Islet of Langerhans (tissue), 1 donor: ENCODE results near the gene PIK3CB.
"Not testable (repeated sequence)": the region's sequence is repeated elsewhere in the genome, so short reads cannot be mapped to it uniquely, and the experiment has no call there.

Source experiments
- FAIRE-seq: peaks from one replicate; lab custom pipeline; 2011; peaks lifted over from hg19 to GRCh38; lab: Jason Lieb, UNC

Gene PIK3CB

GRCh38 chr3:138803006-138803653 lies 31.6 kb downstream of the PIK3CB start:
- FAIRE-seq, result no peak

GRCh38 chr3:138802223-138802622 lies 32.5 kb downstream of the PIK3CB start:
- FAIRE-seq, result not testable (repeated sequence)

GRCh38 chr3:138801792-138802191 lies 32.9 kb downstream of the PIK3CB start:
- FAIRE-seq, result no peak

DNA sequence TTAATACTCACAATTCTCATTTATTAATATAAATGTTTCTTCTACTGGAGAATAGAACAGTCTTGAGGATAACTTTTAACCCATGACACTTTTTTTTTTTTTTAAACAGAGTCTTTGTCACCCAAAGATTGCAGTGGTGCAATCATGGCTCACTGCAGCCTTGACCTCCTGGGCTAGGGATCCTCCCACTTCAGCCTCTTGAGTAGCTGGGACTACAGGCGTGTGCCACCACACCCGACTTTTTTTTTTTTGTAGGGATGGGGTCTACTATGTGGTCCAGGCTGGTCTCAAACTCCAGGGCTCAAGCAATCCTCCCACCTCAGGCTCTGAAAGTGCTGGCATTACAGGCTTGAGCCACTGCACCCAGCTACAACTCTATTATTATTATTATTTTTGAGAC lies 34.5 kb downstream of the PIK3CB start:
- FAIRE-seq, result no peak

GRCh38 chr3:138799822-138800221 lies 34.9 kb downstream of the PIK3CB start:
- FAIRE-seq, result no peak

DNA sequence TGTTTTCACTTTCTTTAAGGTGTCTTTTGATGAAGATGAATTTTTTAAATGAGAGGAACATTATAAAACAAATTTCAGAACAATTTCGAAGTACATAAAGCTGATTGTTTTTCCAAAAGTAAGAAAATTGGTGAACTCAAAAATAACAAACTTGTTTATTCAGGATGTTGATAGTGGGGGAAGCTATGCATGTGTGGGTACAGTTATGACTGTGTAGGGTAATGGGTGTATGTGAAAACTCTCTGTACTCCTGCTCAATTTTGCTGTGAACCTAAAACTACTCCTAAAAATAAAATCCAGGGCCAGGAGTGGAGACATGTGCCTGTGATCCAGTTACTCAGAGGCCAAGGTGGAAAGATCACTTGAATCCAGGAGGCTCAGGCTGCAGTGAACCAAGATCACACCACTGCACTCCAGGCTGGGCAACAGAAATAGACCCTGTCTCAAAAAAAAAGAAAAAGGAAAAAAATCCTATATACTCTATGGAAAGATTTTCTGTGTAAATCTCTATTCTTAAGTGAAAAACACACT lies 37.2 kb downstream of the PIK3CB start:
- no peak for FAIRE-seq

DNA sequence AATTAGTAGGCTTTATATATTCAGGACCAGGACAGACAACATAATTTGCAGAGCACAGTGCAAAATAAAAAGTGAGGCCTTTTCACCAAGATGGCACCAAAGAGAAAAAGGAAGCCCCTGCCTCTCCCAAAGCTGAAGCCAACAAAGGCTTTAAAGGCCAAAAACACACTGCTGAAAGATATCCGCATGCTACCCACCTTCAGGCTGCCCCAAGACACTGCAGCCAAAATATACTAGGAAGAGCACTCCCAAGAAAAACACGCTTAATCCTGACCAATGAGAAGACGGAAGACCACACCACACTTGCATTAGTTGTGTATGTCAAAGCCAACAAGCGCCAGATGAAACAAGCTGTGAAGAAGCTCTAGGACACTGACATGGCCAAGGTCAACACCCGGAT lies 38.0 kb downstream of the PIK3CB start:
- FAIRE-seq, result no peak

DNA sequence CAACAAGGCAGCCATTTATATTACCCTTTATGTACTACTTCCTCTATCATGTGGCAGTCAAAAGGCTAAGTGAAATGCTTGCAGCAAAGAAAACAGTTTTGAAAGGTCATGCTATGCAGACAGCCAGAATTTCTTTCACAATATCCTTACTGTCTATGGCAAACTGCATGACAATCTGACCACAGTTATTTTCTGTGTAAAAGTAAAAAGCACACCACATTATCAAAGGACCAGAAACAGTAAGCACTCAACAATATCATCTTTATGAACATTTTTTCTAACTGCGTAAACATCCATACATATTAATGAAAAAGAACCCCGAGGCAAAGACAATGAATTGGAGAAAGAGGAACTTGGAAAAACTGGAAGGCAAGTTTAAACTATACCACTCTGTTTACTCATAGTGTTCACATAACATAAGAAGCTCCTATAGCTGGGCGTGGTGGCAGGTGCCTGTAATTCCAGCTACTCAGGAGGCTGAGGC lies 47.9 kb downstream of the PIK3CB start:
- no peak for FAIRE-seq

DNA sequence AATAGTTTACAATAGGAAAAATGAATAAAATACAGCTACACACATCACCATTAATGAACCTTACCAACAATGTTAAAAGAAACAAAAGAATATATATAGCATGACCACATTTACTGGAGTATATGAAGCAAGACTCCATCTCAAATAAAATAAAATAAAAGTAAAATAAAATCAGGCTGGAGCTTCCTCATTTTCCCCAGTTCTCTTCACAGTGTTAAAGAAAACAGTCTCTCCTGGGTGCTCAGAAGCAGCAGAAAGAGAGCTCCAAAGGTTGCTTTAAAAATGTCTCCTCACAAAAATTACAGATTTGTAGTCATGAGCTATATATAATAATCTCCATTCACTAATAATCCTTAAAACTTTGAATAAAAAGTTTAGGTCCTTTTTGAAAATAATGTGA lies 48.8 kb downstream of the PIK3CB start:
- no peak for FAIRE-seq

- FAIRE-seq, result not testable (repeated sequence)
Measured at GRCh38 chr3:138785362-138785857, 49.3 kb downstream of the PIK3CB start.

- no peak for FAIRE-seq
Measured at GRCh38 chr3:138782755-138783154, 52.0 kb downstream of the PIK3CB start.

- no peak for FAIRE-seq
Measured at GRCh38 chr3:138781012-138781470, 53.7 kb downstream of the PIK3CB start.

DNA sequence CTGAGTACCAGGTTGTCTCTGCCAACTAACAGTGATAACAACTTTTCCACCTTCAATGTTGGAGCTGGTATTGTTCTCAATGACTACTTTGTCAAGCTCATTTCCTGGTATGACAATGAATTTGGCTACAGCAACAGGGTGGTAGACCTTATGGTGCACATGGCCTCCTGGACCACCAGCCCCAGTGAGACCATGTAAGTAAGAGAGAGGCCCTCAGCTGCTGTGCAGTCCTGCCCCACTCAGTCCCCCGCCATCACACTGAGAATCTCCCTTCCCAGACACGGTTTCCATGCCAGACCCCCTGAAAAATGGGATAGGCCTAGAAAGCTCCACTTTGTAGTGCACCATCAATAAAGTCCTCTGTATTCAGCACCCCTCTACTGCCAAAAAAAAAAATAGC lies 56.1 kb downstream of the PIK3CB start:
- no peak for FAIRE-seq

- no peak for FAIRE-seq
Measured at GRCh38 chr3:138776961-138777360, 57.8 kb downstream of the PIK3CB start.

GRCh38 chr3:138775254-138775595 lies 59.5 kb downstream of the PIK3CB start:
- no peak for FAIRE-seq

DNA sequence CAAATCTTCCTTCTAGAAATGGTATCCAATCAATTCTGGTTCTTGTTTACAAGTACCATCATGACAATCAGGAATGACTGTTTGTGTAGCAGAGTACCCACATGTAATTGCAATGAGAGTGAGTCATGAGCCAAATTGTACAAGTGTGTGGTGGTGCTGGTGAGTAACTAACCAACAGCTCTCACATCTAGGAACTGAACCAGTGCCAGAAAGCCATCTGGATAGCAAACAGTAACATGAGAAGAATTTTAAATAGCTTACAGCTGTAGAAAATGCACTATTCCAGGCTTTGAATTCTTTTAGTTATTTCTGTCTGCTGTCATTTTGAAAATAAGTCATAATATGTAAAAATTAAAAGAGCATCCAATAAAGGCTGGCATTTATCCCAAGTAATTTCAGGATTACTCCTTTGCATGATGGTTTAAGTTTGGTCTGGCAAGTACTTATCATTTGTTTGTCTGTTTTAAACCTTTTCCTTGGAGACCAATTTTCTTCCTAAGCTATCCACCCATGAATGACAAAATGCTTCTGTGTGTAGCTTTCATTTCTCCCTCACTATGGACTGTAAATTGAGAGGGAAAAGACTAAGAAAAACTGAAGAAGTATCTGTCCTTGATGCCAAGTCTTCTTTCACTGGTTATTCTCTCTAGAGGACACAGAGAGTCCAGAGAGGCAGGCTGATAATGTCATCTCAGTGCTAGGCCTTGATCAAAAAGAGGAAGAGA lies 60.0 kb downstream of the PIK3CB start:
- peak; percentile 99 for FAIRE-seq

- FAIRE-seq, result no peak
Measured at GRCh38 chr3:138771585-138771984, 63.1 kb downstream of the PIK3CB start.

DNA sequence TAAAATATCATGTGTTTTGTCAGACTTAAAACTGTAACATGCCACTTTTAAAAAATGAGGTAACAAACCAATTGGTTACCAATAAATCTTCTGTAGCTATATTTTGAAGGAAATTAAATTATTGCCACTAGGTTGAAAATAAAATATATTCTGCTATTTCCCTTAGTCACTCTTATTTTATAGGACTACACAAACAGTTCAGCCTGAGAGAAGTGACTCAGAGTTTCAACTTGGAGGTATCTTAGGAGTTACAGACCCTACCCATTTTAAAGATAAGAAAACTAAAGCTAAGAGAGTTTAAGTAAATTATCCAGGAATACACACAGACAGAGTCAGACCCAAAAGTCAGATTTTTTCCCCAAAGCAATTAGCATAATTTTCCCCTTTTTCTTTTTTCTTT lies 65.1 kb downstream of the PIK3CB start:
- no peak for FAIRE-seq

GRCh38 chr3:138768946-138769345 lies 65.8 kb downstream of the PIK3CB start:
- no peak for FAIRE-seq

DNA sequence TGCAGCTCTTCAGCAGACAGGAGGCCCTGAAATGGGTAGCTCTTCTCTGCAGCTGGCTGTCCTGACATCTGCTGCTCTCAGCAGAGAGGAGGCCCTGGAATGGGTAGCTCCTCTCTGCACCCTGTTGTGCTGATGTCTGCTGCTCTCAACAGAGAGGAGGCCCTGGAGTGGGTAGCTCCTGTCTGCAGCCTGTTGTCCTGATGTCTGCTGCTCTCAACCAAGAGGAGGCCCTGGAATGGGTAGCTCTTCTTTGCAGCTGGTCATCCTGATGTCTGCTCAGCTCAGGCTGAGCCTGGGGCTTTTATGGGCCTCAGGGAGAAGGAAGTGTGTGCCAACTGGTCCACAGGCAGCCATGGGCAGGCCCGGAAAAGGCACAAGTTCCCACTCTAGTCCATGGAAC lies 66.6 kb downstream of the PIK3CB start:
- no peak for FAIRE-seq

DNA sequence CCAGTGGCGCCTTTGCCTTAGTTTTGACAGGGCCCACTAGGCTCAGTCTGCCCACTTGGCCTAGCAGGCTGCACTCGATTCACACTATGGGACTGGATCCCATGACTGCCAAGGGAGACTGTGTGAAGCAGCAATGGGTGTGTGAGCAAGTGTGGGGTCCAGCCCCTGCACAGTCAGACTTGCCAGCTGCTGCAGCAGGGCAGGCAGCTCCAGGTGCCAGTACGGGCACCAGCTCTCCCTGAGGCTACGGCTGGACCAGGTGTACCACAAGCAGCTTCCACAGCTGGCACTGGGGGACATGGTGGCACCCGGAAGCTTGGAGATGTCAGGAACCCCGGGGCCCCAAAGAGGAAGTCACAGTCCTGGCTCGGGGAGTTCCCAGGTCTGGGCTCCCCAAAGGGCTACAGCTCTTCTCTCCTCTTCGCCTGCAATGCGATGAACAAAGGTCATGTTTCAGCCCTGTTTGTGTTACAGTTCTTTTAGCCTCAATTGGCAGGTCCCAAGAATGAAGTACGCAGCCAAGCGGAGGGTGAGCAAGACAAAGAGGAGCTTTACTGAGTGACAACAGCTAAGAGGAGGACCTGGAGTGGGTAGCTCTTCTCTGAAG lies 67.1 kb downstream of the PIK3CB start:
- no peak for FAIRE-seq

- no peak for FAIRE-seq
Measured at GRCh38 chr3:138761002-138761401, 73.7 kb downstream of the PIK3CB start.

DNA sequence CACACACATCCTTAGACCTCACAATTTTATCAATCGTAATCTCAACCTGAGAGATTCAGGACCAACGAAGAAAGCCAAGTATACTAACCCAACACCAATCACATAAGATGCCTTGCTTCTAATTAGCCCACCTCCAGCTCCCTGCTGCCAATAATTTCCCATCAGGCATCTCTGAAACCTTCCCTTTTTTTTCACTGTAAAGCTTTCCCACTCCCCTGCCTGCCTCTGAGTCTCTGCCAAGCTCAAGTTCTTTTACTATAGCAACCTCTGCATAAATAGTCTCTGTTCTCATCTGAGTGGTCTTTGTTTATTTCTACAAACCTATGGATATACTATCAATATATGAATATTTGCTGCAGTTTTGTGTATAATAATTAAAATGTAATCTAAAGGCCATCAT lies 86.5 kb downstream of the PIK3CB start:
- no peak for FAIRE-seq
